Measurements from ENCODE around the gene RAP1GAP.
A peak's percentile ranks its signal among the peaks of the same experiment; 100 is the strongest.

Gene RAP1GAP

GRCh38 chr1:21596174-21596573 lies 73.0 kb downstream of the RAP1GAP start:
- Histone ChIP-seq H3K4me2 (ENCODE audit: low read depth, low read length) (no peak overlapping the region), H3K79me2 (ENCODE audit: low read length) (no peaks in the 10 kb centered on the region), H3K9ac (ENCODE audit: low read length) (no peak overlapping the region), H3K27me3 (replicated peaks; ENCODE audit: insufficient read depth, low read length) (peaks cover 96% of the 10 kb centered on the region), H3K27ac (ENCODE audit: low read length) (no peak overlapping the region), H3K36me3 (replicated peaks; ENCODE audit: insufficient read depth, low read length) (no peaks in the 10 kb centered on the region), H3F3A (ENCODE audit: insufficient read depth, low read length) (no peaks in the 10 kb centered on the region), H3K4me1 (ENCODE audit: low read length) (no peaks in the 10 kb centered on the region), H2AFZ (ENCODE audit: low read length) (no peak overlapping the region), H3K9me2 (replicated peaks; ENCODE audit: insufficient read depth, low read length) (no peaks in the 10 kb centered on the region), H3K9me3 (replicated peaks; ENCODE audit: insufficient read depth, low read length) (no peaks in the 10 kb centered on the region), H4K20me1 (ENCODE audit: insufficient read depth, low read length) (no peaks in the 10 kb centered on the region), H3K4me3 (ENCODE audit: low read length) (no peak overlapping the region)
- TF ChIP-seq EZH2phosphoT487 (IDR thresholded peaks at IDR 0.05; ENCODE audit: low read length) (no peak), EZH2 (optimal IDR thresholded peaks at IDR 0.05; ENCODE audit: low read depth, low read length) (no peak), CTCF (IDR thresholded peaks at IDR 0.05; ENCODE audit: low read length) (no peak)
- DNase-seq = no peak

- Histone ChIP-seq H3K4me1 (ENCODE audit: low read length) (no peaks in the 10 kb centered on the region), H3K4me2 (ENCODE audit: low read depth, low read length) (no peak overlapping the region)
Measured at GRCh38 chr1:21594935-21595897, 73.9 kb downstream of the RAP1GAP start.

GRCh38 chr1:21594501-21594900 lies 74.7 kb downstream of the RAP1GAP start:
- no peak overlapping the region for H2AFZ ChIP-seq (ENCODE audit: low read length)
- no peaks in the 10 kb centered on the region for H3K4me1 ChIP-seq (ENCODE audit: low read length)
- H3K9me2 ChIP-seq (replicated peaks; ENCODE audit: insufficient read depth, low read length) = no peaks in the 10 kb centered on the region
- H3K36me3 ChIP-seq (replicated peaks; ENCODE audit: insufficient read depth, low read length) = no peaks in the 10 kb centered on the region
- no peaks in the 10 kb centered on the region for H3K9me3 ChIP-seq (replicated peaks; ENCODE audit: insufficient read depth, low read length)
- peaks cover 97% of the 10 kb centered on the region for H3K27me3 ChIP-seq (replicated peaks; ENCODE audit: insufficient read depth, low read length)
- TF ChIP-seq EZH2 (optimal IDR thresholded peaks at IDR 0.05; ENCODE audit: low read depth, low read length) = no peak
- TF ChIP-seq EZH2phosphoT487 (IDR thresholded peaks at IDR 0.05; ENCODE audit: low read length) = no peak
- TF ChIP-seq CTCF (IDR thresholded peaks at IDR 0.05; ENCODE audit: low read length) = no peak
- no peak overlapping the region for H3K4me2 ChIP-seq (ENCODE audit: low read depth, low read length)
- no peaks in the 10 kb centered on the region for H4K20me1 ChIP-seq (ENCODE audit: insufficient read depth, low read length)
- H3K79me2 ChIP-seq (ENCODE audit: low read length) = no peaks in the 10 kb centered on the region
- no peak overlapping the region for H3K27ac ChIP-seq (ENCODE audit: low read length)
- no peak for DNase-seq
- no peak overlapping the region for H3K9ac ChIP-seq (ENCODE audit: low read length)
- no peaks in the 10 kb centered on the region for H3F3A ChIP-seq (ENCODE audit: insufficient read depth, low read length)
- no peak overlapping the region for H3K4me3 ChIP-seq (ENCODE audit: low read length)

More at GRCh38 chr1:21594935-21595897, 73.9 kb downstream of the RAP1GAP start:
- H3K9ac ChIP-seq (ENCODE audit: low read length) = no peak overlapping the region
- H3K9me3 ChIP-seq (replicated peaks; ENCODE audit: insufficient read depth, low read length) = no peaks in the 10 kb centered on the region
- TF ChIP-seq EZH2phosphoT487 (IDR thresholded peaks at IDR 0.05; ENCODE audit: low read length) (no peak), EZH2 (optimal IDR thresholded peaks at IDR 0.05; ENCODE audit: low read depth, low read length) (no peak), CTCF (IDR thresholded peaks at IDR 0.05; ENCODE audit: low read length) (peak; percentile 73)
- no peaks in the 10 kb centered on the region for H3K79me2 ChIP-seq (ENCODE audit: low read length)
- no peaks in the 10 kb centered on the region for H3K36me3 ChIP-seq (replicated peaks; ENCODE audit: insufficient read depth, low read length)
- H2AFZ ChIP-seq (ENCODE audit: low read length) = no peak overlapping the region
- peak; percentile 32 for DNase-seq
- H3K27ac ChIP-seq (ENCODE audit: low read length) = no peak overlapping the region
- H4K20me1 ChIP-seq (ENCODE audit: insufficient read depth, low read length) = no peaks in the 10 kb centered on the region
- H3K4me3 ChIP-seq (ENCODE audit: low read length) = no peak overlapping the region
- H3K27me3 ChIP-seq (replicated peaks; ENCODE audit: insufficient read depth, low read length) = peaks cover 97% of the 10 kb centered on the region
- H3K9me2 ChIP-seq (replicated peaks; ENCODE audit: insufficient read depth, low read length) = no peaks in the 10 kb centered on the region
- no peaks in the 10 kb centered on the region for H3F3A ChIP-seq (ENCODE audit: insufficient read depth, low read length)

Measured in MM.1S (cell line).